DMS53 (cell line): ENCODE results near the gene HSPA1A.
A peak's percentile ranks its signal among the peaks of the same experiment; 100 is the strongest.

ENCODE experiments used
- DNase-seq: peaks from one replicate; lab custom pipeline; 2025; lab: John Stamatoyannopoulos, UW

HSPA1A gene

GRCh38 chr6:31815025-31815838 lies at the start of gene HSPA1A, which contains the start of gene HSPA1L:
Gene HSPA1A (plus strand): TSS chr6:31815543. CDS start chr6:31815757, 214 bp downstream.
Gene HSPA1L (minus strand): TSS chr6:31815283. CDS start chr6:31811972, 3,311 bp downstream.
- peak; percentile 97 for DNase-seq

- DNase-seq = no peak
These were observed 49.8 kb upstream of the HSPA1A start for GRCh38 chr6:31765559-31765909.

GRCh38 chr6:31765910-31766794 lies 49.2 kb upstream of the HSPA1A start:
- peak; percentile 80 for DNase-seq

- no peak for DNase-seq
These were observed 48.2 kb upstream of the HSPA1A start for GRCh38 chr6:31767096-31767645.

GRCh38 chr6:31768363-31769257 lies 46.7 kb upstream of the HSPA1A start:
- no peak for DNase-seq

- peak; percentile 89 for DNase-seq
These were observed 45.5 kb upstream of the HSPA1A start for GRCh38 chr6:31769684-31770371.

GRCh38 chr6:31770860-31771259 lies 44.5 kb upstream of the HSPA1A start:
- no peak for DNase-seq

GRCh38 chr6:31771992-31772358 lies 43.4 kb upstream of the HSPA1A start:
- DNase-seq = no peak

- DNase-seq = peak; percentile 45
These were observed 40.2 kb upstream of the HSPA1A start for GRCh38 chr6:31775184-31775583.

GRCh38 chr6:31775633-31776484 lies 39.5 kb upstream of the HSPA1A start:
- DNase-seq = no peak

GRCh38 chr6:31776485-31776988 lies 38.8 kb upstream of the HSPA1A start:
- DNase-seq = peak; percentile 92

GRCh38 chr6:31776989-31777666 lies 38.2 kb upstream of the HSPA1A start, which contains the start of gene VWA7:
Gene VWA7 (minus strand): TSS chr6:31777328. CDS start chr6:31776779, 549 bp downstream.
- DNase-seq = peak; percentile 98

- DNase-seq = no peak
These were observed 37.7 kb upstream of the HSPA1A start for GRCh38 chr6:31777667-31778050.

GRCh38 chr6:31778193-31778592 lies 37.1 kb upstream of the HSPA1A start:
- no peak for DNase-seq

- no peak for DNase-seq
These were observed 36.1 kb upstream of the HSPA1A start for GRCh38 chr6:31778999-31779885.

GRCh38 chr6:31779908-31780307 lies 35.4 kb upstream of the HSPA1A start:
- DNase-seq = no peak

GRCh38 chr6:31780507-31781243 lies 34.7 kb upstream of the HSPA1A start:
- no peak for DNase-seq
